NCI-H1092 treated with DMSO at 0.1 percent for 48 hours (cell line): ENCODE measurements around the gene ECHDC1.

Experiments
- DNase-seq: peaks from one replicate; lab custom pipeline; 2025; lab: John Stamatoyannopoulos, UW

ECHDC1 gene

GRCh38 chr6:127289934-127290333 lies 53.5 kb downstream of the ECHDC1 start:
- DNase-seq = no peak

- no peak for DNase-seq
These were observed 54.7 kb downstream of the ECHDC1 start for GRCh38 chr6:127288705-127289104.

- DNase-seq = no peak
These were observed 61.2 kb downstream of the ECHDC1 start for GRCh38 chr6:127282184-127282583.

GRCh38 chr6:127279815-127280214 lies 63.6 kb downstream of the ECHDC1 start:
- no peak for DNase-seq

- DNase-seq = no peak
These were observed 65.2 kb downstream of the ECHDC1 start for GRCh38 chr6:127277878-127278843.

- DNase-seq = no peak
These were observed 67.1 kb downstream of the ECHDC1 start for GRCh38 chr6:127276331-127276730.

- no peak for DNase-seq
These were observed 69.9 kb downstream of the ECHDC1 start for GRCh38 chr6:127273499-127273898.

- no peak for DNase-seq
These were observed 70.8 kb downstream of the ECHDC1 start for GRCh38 chr6:127272576-127272975.

- DNase-seq = no peak
These were observed 75.5 kb downstream of the ECHDC1 start for GRCh38 chr6:127267646-127268625.

GRCh38 chr6:127266892-127267645 lies 76.3 kb downstream of the ECHDC1 start:
- DNase-seq = peak; percentile 64

GRCh38 chr6:127266178-127266891 lies 77.1 kb downstream of the ECHDC1 start, which contains the start of gene RNF146:
RNF146 (plus strand) TSS chr6:127266864; CDS start chr6:127280339, 13,475 bp downstream.
- DNase-seq = peak; percentile 86

- DNase-seq = no peak
These were observed 79.9 kb downstream of the ECHDC1 start for GRCh38 chr6:127263481-127263880.

GRCh38 chr6:127262896-127263295 lies 80.5 kb downstream of the ECHDC1 start:
- DNase-seq = no peak

GRCh38 chr6:127255286-127255685 lies 88.1 kb downstream of the ECHDC1 start:
- no peak for DNase-seq

- DNase-seq = no peak
These were observed 93.8 kb downstream of the ECHDC1 start for GRCh38 chr6:127249621-127250020.

- no peak for DNase-seq
These were observed 96.0 kb downstream of the ECHDC1 start for GRCh38 chr6:127247114-127248096.

GRCh38 chr6:127243501-127243900 lies 99.9 kb downstream of the ECHDC1 start:
- DNase-seq = no peak
